NB4 (cell line): ENCODE measurements around the gene DOCK2.

ENCODE experiments used
- CTCF ChIP-seq: IDR thresholded peaks from one replicate; pipeline ENCODE4 v1.5.1; 2012; ENCODE audit warnings: low read depth, low read length
- MYC ChIP-seq: IDR thresholded peaks from 2 replicates; pipeline ENCODE4 v1.6.1; 2011; ENCODE audit warnings: low read depth, low read length
- POLR2A ChIP-seq: IDR thresholded peaks from 2 replicates; pipeline ENCODE4 v1.6.1; 2011; ENCODE audit warnings: mild to moderate bottlenecking; ENCODE audit not compliant: insufficient read length; ENCODE audit errors: extremely low read depth

GRCh38 chr5:169641253-169641652 lies 4.2 kb downstream of the DOCK2 start:
- TF ChIP-seq CTCF (no peak), MYC (no peak), POLR2A (no peak)
